HCT116 (cell line): ENCODE data around the gene RTTN. TPM values are rescaled to one million over a fixed set of nuclear protein-coding genes. Genes with fewer than 3 reads are reported as not detected.

ENCODE experiments used
- ATAC-seq: fragments of 200-7000 bp; cut with Tn5 transposase; 2 replicates; pipeline ENCODE4 v1.9.1; 2020; ENCODE audit warnings: mild to moderate bottlenecking, moderate library complexity
- BruUV-seq: library from RNA; stranded (reverse); fragments of 400-500 nt; replicated peaks from 2 replicates; lab custom pipeline; 2021; lab: Mats Ljungman, UMichigan
- CTCF ChIA-PET: fragments of 300-600 bp; sonication (Branson Sonifier 250); formaldehyde crosslinking; loops from one replicate; lab custom pipeline; 2021; ENCODE audit warnings: antibody characterized with exemption; lab: Charles Lee
- POLR2A ChIA-PET: fragments of 300-600, 350-600 bp; sonication (Branson Sonifier 250); formaldehyde crosslinking; loops from one replicate; lab custom pipeline; 2021; ENCODE audit warnings: antibody characterized with exemption; lab: Charles Lee
- RAD21 ChIA-PET, 2 experiments: fragments of 300-600 bp; sonication (Branson Sonifier 250); formaldehyde crosslinking; loops; one replicate each; lab custom pipeline; 2023; ENCODE audit warnings: low total read pairs in 2 of 2; ENCODE audit not compliant: uncharacterized antibody in 2 of 2, unreplicated experiment in 2 of 2, low non-redundant PET in 1 of 2; lab: Charles Lee
- DNase-seq: peaks from one replicate; pipeline ENCODE4 v3.0.0-alpha.2; 2010; ENCODE audit warnings: low read depth, low spot score
- H2AFZ ChIP-seq: fragments of 200-600 bp; shearing (Covaris generic), sonication (generic); 2 replicates; pipeline ENCODE4 v1.6.1; 2017; ENCODE audit warnings: low read depth, mixed run types, mixed read lengths, antibody characterized with exemption, low read length; ENCODE audit not compliant: poor library complexity, severe bottlenecking
- H3K27ac ChIP-seq: 2 replicates; pipeline ENCODE4 v1.5.1; 2012; ENCODE audit warnings: low read depth, low read length
- H3K27me3 ChIP-seq: fragments of 200-600 bp; sonication (generic); 2 replicates; pipeline ENCODE4 v1.6.1; 2016; ENCODE audit warnings: mixed run types, low read length, mixed read lengths; ENCODE audit not compliant: insufficient read depth
- H3K36me3 ChIP-seq, 2 experiments: fragments of 200-500 bp in 1 of 2; fragments of 200-600 bp in 1 of 2; sonication (Bioruptor generic) in 1 of 2; sonication (generic) in 1 of 2; 2 replicates each; pipeline versions ENCODE4 v1.5.1 to v1.6.1; 2014 to 2016; ENCODE audit warnings: low read length in 2 of 2, inconsistent platforms in 1 of 2, mixed read lengths in 1 of 2, mixed run types in 1 of 2; ENCODE audit not compliant: insufficient read depth in 2 of 2, control insufficient read depth in 1 of 2
- H3K4me1 ChIP-seq, 2 experiments: fragments of 200-600 bp in 1 of 2; sonication (generic) in 1 of 2; 2 replicates each; pipeline versions ENCODE4 v1.5.1 to v1.6.1; 2012 to 2017; ENCODE audit warnings: low read length in 2 of 2, inconsistent platforms in 1 of 2, mild to moderate bottlenecking in 1 of 2, mixed read lengths in 1 of 2, mixed run types in 1 of 2, moderate library complexity in 1 of 2; ENCODE audit not compliant: insufficient read depth in 2 of 2, control insufficient read depth in 1 of 2
- H3K4me2 ChIP-seq: fragments of 200-600 bp; sonication (generic); 2 replicates; pipeline ENCODE4 v1.6.1; 2017; ENCODE audit warnings: mixed run types, low read length, mixed read lengths
- H3K4me3 ChIP-seq, 2 experiments: fragments of 200-600 bp in 1 of 2; sonication (generic) in 1 of 2; replicated peaks in 1 of 2; 2 replicates each; pipeline ENCODE4 v1.5.1; 2011 to 2016; ENCODE audit warnings: low read length in 2 of 2, control low read depth in 1 of 2, low read depth in 1 of 2, mild to moderate bottlenecking in 1 of 2, mixed read lengths in 1 of 2, mixed run types in 1 of 2
- H3K79me2 ChIP-seq: fragments of 200-600 bp; sonication (generic); 2 replicates; pipeline ENCODE4 v1.6.1; 2017; ENCODE audit warnings: mild to moderate bottlenecking, mixed run types, low read length, moderate library complexity, mixed read lengths; ENCODE audit not compliant: insufficient read depth
- H3K9ac ChIP-seq: fragments of 200-600 bp; sonication (generic); 2 replicates; pipeline ENCODE4 v1.6.1; 2016; ENCODE audit warnings: low read length, mixed read lengths
- H3K9me2 ChIP-seq: fragments of 200-600 bp; sonication (generic), shearing (Covaris generic); 2 replicates; pipeline ENCODE4 v1.6.1; 2017; ENCODE audit warnings: mixed run types, mild to moderate bottlenecking, moderate library complexity; ENCODE audit not compliant: insufficient read depth
- H3K9me3 ChIP-seq, 2 experiments: fragments of 200-500 bp in 1 of 2; fragments of 200-600 bp in 1 of 2; sonication (Bioruptor generic) in 1 of 2; sonication (generic) in 1 of 2; 2 replicates each; pipeline ENCODE4 v1.6.1; 2014 to 2017; ENCODE audit warnings: low read length in 2 of 2, mixed read lengths in 2 of 2, inconsistent platforms in 1 of 2, low read depth in 1 of 2, mild to moderate bottlenecking in 1 of 2, mixed run types in 1 of 2, moderate library complexity in 1 of 2; ENCODE audit not compliant: control insufficient read depth in 1 of 2, insufficient read depth in 1 of 2
- H4K20me1 ChIP-seq: fragments of 200-600 bp; sonication (generic), shearing (Covaris generic); 2 replicates; pipeline ENCODE4 v1.6.1; 2017; ENCODE audit warnings: mixed run types, mild to moderate bottlenecking, moderate library complexity; ENCODE audit not compliant: insufficient read depth
- ATF3 ChIP-seq: IDR thresholded peaks from 2 replicates; pipeline ENCODE4 v1.6.1; 2012
- CBX3 ChIP-seq: IDR thresholded peaks from 2 replicates; pipeline ENCODE4 v1.6.1; 2012; ENCODE audit warnings: low read depth
- CTCF ChIP-seq, 3 experiments: fragments of 200-600 bp in 1 of 3; sonication (generic) in 1 of 3; IDR thresholded peaks in 2 of 3; conservative IDR thresholded peaks in 1 of 3; 2 replicates each; pipeline ENCODE4 v1.5.1; 2012 to 2017; ENCODE audit warnings: low read depth in 2 of 3, low read length in 2 of 3, antibody characterized with exemption in 1 of 3, borderline replicate concordance in 1 of 3, control low read depth in 1 of 3, mild to moderate bottlenecking in 1 of 3, mixed read lengths in 1 of 3, mixed run types in 1 of 3, moderate library complexity in 1 of 3; ENCODE audit not compliant: insufficient read depth in 1 of 3
- EGR1 ChIP-seq: IDR thresholded peaks from 2 replicates; pipeline ENCODE4 v1.6.1; 2012; ENCODE audit warnings: low read depth
- ELF1 ChIP-seq: IDR thresholded peaks from 2 replicates; pipeline ENCODE4 v1.6.1; 2012; ENCODE audit warnings: low read depth, borderline replicate concordance
- EZH2 ChIP-seq: fragments of 200-600 bp; sonication (generic); IDR thresholded peaks from 2 replicates; pipeline ENCODE4 v1.6.1; 2017; ENCODE audit warnings: antibody characterized with exemption, mixed run types
- MAX ChIP-seq: IDR thresholded peaks from 2 replicates; pipeline ENCODE4 v1.6.1; 2012
- POLR2A ChIP-seq: IDR thresholded peaks from 2 replicates; pipeline ENCODE4 v1.7.0; 2011; ENCODE audit warnings: borderline replicate concordance; ENCODE audit not compliant: insufficient read depth, insufficient read length; ENCODE audit errors: extremely low read depth
- RAD21 ChIP-seq: IDR thresholded peaks from 2 replicates; pipeline ENCODE4 v1.6.1; 2012; ENCODE audit warnings: low read depth, mild to moderate bottlenecking
- SP1 ChIP-seq: IDR thresholded peaks from 2 replicates; pipeline ENCODE4 v1.6.1; 2012; ENCODE audit warnings: low read depth
- TCF7L2 ChIP-seq: IDR thresholded peaks from 2 replicates; pipeline ENCODE4 v1.7.0; 2011; ENCODE audit warnings: borderline replicate concordance, inconsistent platforms; ENCODE audit not compliant: insufficient read depth, insufficient read length; ENCODE audit errors: extremely low read depth
- intact Hi-C: fragments of 100-400 bp; cut with micrococcal nuclease; formaldehyde crosslinking; loops from 2 replicates; pipeline ENCODE4 v1.10.0; 2022
- total RNA-seq: library from RNA; stranded (reverse); gene quantifications from one replicate; pipeline ENCODE4 v1.2.1, GENCODE V29; 2021; ENCODE audit not compliant: unreplicated experiment

Gene RTTN
- total RNA-seq, 1 experiment from 2014 or later = 41.2 TPM

GRCh38 chr18:70068981-70069380 lies 136.5 kb downstream of the RTTN start:
- RAD21 ChIA-PET = no interaction called here

GRCh38 chr18:70059684-70060083 lies 145.8 kb downstream of the RTTN start:
- H3K9me3 ChIP-seq = no peaks in the 10 kb centered on the region
- H3K79me2 ChIP-seq = no peaks in the 10 kb centered on the region
- ATAC-seq (no peak), DNase-seq (no peak)
- ChIA-PET POLR2A (no interaction called here), CTCF (no interaction called here), RAD21 (no interaction called here)
- no peaks in the 10 kb centered on the region for H3K27me3 ChIP-seq
- peaks cover 8 to 26% of the 10 kb centered on the region in 2 experiments; a peak in 3 of 4 replicates for H3K36me3 ChIP-seq
- no peak overlapping the region for H3K9ac ChIP-seq
- H2AFZ ChIP-seq = no peak overlapping the region
- no peak for TF ChIP-seq EZH2
- no peak for TF ChIP-seq EGR1
- TF ChIP-seq POLR2A = no peak
- TF ChIP-seq CTCF (IDR thresholded peaks at IDR 0.05 in 2 of 3, conservative IDR thresholded peaks at IDR 0.05 in 1 of 3; ENCODE audit: borderline replicate concordance in 1 of 3, insufficient read depth in 1 of 3, low read depth in 2 of 3, low read length in 2 of 3) = no peak
- TF ChIP-seq SP1 = no peak
- no peak for TF ChIP-seq ELF1
- no peak for TF ChIP-seq RAD21
- H4K20me1 ChIP-seq = no peaks in the 10 kb centered on the region
- no peaks in the 10 kb centered on the region for H3K4me1 ChIP-seq
- intact Hi-C loops = no loop called here
- no peak overlapping the region for H3K4me2 ChIP-seq
- no peak overlapping the region for H3K27ac ChIP-seq
- no peaks in the 10 kb centered on the region for H3K9me2 ChIP-seq
- no peak overlapping the region for H3K4me3 ChIP-seq
- BruUV-seq = no TSS peak

More at GRCh38 chr18:70068981-70069380, 136.5 kb downstream of the RTTN start:
- Histone ChIP-seq H3K27me3 (no peaks in the 10 kb centered on the region), H3K9me2 (no peaks in the 10 kb centered on the region), H3K9ac (no peak overlapping the region), H3K9me3 (no peaks in the 10 kb centered on the region), H3K4me1 (no peaks in the 10 kb centered on the region), H4K20me1 (no peaks in the 10 kb centered on the region), H3K27ac (no peak overlapping the region), H3K36me3 (0 out of 4 replicates have a peak, but pooled peaks cover 0 to 8% of the 10 kb centered on the region in 2 experiments), H3K79me2 (no peaks in the 10 kb centered on the region; the same call in 1 of the 2 replicates), H2AFZ (no peak overlapping the region), H3K4me2 (no peak overlapping the region), H3K4me3 (no peak overlapping the region)
- ATAC-seq = no peak
- no peak for TF ChIP-seq MAX
- TF ChIP-seq ATF3 = no peak
- TF ChIP-seq TCF7L2 = no peak
- no peak for TF ChIP-seq SP1
- TF ChIP-seq CBX3 = no peak
- no peak for TF ChIP-seq ELF1
- BruUV-seq = no TSS peak
- CTCF ChIA-PET = no interaction called here
- intact Hi-C loops = no loop called here
- POLR2A ChIA-PET = no interaction called here
- DNase-seq = no peak
